ENCODE results near the gene TMEM115.

The TMEM115 gene

GRCh38 chr3:50350527-50351322, 8.6 kb downstream of the TMEM115 start, which contains the start of the genes CYB561D2 and NPRL2:
TSS of gene CYB561D2 (plus strand) at chr3:50350862. CDS start at chr3:50351434, 572 bp downstream.
TSS of gene NPRL2 (minus strand) at chr3:50350775. CDS start at chr3:50350652, 123 bp downstream.
- peak; percentile 80 for DNase-seq

GRCh38 chr3:50350213-50350526, 9.2 kb downstream of the TMEM115 start:
- no peak for DNase-seq

GRCh38 chr3:50347187-50347813, 12.0 kb downstream of the TMEM115 start:
- DNase-seq: peak; percentile 28

- DNase-seq: no peak
Measured at GRCh38 chr3:50345586-50346234, 13.6 kb downstream of the TMEM115 start, which contains the start of gene ZMYND10. TSS of gene ZMYND10 (minus strand) at chr3:50345732. CDS start at chr3:50345579, 153 bp downstream.

- DNase-seq: no peak
Measured at GRCh38 chr3:50345008-50345407, 14.3 kb downstream of the TMEM115 start.

- DNase-seq: no peak
Measured at GRCh38 chr3:50342813-50343633, 16.3 kb downstream of the TMEM115 start.

GRCh38 chr3:50341996-50342650, 17.2 kb downstream of the TMEM115 start:
- no peak for DNase-seq

GRCh38 chr3:50341537-50341936, 17.8 kb downstream of the TMEM115 start:
- DNase-seq: no peak

GRCh38 chr3:50340448-50341329, 18.6 kb downstream of the TMEM115 start, which contains the start of gene RASSF1:
TSS of gene RASSF1 (minus strand) at chr3:50340836. CDS start at chr3:50340805, 31 bp downstream.
- DNase-seq: peak; percentile 43

- DNase-seq: no peak
Measured at GRCh38 chr3:50340147-50340447, 19.2 kb downstream of the TMEM115 start.

GRCh38 chr3:50339485-50340146, 19.7 kb downstream of the TMEM115 start:
- DNase-seq: no peak

- DNase-seq: no peak
Measured at GRCh38 chr3:50338965-50339364, 20.4 kb downstream of the TMEM115 start.

GRCh38 chr3:50337175-50337861, 22.0 kb downstream of the TMEM115 start:
- peak; percentile 92 for DNase-seq

GRCh38 chr3:50336452-50337174, 22.7 kb downstream of the TMEM115 start:
- DNase-seq: no peak

- no peak for DNase-seq
Measured at GRCh38 chr3:50334339-50335075, 24.8 kb downstream of the TMEM115 start.

GRCh38 chr3:50333744-50334328, 25.5 kb downstream of the TMEM115 start:
- no peak for DNase-seq

GRCh38 chr3:50331364-50331907, 27.9 kb downstream of the TMEM115 start:
- DNase-seq: no peak

- no peak for DNase-seq
Measured at GRCh38 chr3:50330330-50330729, 29.0 kb downstream of the TMEM115 start.
